ENCODE data around the gene MGRN1. TPM values are rescaled to one million over a fixed set of nuclear protein-coding genes. Genes with fewer than 3 reads are reported as not detected.

Gene MGRN1
- total RNA-seq, 4 donors from 2014 or later = 15.8 to 25.6 (median 22.0) TPM

DNA sequence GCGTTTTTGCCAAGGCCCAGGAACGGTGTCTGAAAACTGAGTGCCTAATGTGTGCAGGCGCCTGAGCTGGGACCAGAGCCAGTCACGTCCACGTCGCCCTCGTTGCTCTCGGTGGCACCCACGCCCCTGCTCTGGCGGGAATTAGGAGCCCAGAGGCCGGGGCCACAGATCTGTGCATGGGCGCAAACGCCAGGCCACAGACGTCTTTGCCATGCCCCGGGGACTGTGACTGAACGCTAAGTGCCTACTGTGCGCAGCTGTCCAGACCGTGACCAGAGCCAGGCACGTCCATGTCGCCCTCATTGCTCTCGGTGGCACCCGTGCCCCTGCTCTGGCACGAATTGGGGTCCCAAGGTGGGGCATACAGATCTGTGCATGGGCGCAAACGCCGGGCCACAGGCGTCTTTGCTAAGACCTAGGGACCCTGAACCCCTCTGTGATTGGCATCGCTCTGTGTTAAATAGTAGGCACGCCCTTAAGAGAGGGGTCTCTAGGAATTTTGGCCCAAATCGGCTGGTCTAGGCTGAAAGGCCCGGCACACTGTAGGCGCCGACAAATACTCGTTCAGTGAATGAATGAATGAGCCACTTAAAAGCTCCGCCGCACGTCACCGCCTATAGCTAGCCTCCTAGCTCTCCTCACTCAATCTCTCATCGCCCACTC lies 9.1 kb upstream of the MGRN1 start:
- Histone ChIP-seq H3K4me3 (peak overlapping the region; percentile 71 to 99 (median 88)), H3K9me3 (no peaks in the 10 kb centered on the region), H3K27ac (peak overlapping the region; percentile 94 to 98 (median 96)), H3K27me3 (no peaks in the 10 kb centered on the region), H3K36me3 (no peaks in the 10 kb centered on the region), H3K4me1 (peaks cover 53 to 79% (median 57%) of the 10 kb centered on the region in 3 donors)
- intact Hi-C loops (cut with DNase I) = no loop called here
- 31 to 44% methylated on average over 7 to 10 of the region's 39 CpGs for WGBS, 2 donors
- no peak for TF ChIP-seq POLR2A (IDR thresholded peaks at IDR 0.05)
- TF ChIP-seq, protein P1, sequence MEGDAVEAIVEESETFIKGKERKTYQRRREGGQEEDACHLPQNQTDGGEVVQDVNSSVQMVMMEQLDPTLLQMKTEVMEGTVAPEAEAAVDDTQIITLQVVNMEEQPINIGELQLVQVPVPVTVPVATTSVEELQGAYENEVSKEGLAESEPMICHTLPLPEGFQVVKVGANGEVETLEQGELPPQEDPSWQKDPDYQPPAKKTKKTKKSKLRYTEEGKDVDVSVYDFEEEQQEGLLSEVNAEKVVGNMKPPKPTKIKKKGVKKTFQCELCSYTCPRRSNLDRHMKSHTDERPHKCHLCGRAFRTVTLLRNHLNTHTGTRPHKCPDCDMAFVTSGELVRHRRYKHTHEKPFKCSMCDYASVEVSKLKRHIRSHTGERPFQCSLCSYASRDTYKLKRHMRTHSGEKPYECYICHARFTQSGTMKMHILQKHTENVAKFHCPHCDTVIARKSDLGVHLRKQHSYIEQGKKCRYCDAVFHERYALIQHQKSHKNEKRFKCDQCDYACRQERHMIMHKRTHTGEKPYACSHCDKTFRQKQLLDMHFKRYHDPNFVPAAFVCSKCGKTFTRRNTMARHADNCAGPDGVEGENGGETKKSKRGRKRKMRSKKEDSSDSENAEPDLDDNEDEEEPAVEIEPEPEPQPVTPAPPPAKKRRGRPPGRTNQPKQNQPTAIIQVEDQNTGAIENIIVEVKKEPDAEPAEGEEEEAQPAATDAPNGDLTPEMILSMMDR (IDR thresholded peaks at IDR 0.05) = no peak
- DNase-seq = no peak

DNA sequence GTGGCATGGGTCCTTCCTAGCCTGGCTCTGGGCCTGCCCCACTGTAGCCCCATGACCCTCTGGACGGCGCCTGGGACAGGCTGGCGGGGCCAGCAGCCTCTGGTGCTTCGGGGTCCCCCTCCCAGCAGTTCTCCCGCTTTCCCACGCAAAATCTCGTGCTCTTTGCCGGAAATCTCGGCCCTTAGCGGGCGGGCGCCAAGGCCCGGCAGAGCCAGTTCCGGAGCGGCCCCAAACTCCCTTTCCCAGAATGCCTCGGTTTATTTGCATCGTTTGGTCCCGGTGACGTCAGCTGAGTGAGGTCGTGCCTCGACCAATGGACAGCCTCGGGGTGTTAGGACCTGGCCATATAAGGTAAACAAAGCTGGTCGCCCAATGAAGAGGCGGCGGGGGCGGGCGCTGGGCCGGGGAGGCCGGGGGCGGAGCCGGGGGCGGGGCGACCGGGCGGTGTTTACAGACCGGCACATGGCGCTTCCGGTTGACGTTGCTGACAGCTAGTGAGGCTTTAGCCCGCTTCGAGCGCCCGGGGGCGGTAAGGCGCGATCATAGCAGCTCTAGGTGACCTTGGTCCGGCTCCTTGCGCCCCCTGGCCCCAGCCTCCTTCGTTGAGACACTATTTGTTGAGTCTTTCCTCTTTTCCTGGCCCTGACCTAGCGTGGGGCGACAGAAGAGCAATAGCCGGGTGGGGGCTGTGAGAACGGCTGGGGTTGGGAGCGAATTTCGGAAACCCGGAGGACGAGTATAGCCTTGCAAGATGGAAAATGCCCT lies 8.4 kb upstream of the MGRN1 start:
- DNase-seq = peak; percentile 98
- intact Hi-C loops (cut with DNase I) = no loop called here
- WGBS, 2 donors = 2% methylated on average over 18 of the region's 57 CpGs; no CpG with 5 or more reads in 1 of the 2 donors
- H3K4me1 ChIP-seq = peaks cover 49 to 72% (median 50%) of the 10 kb centered on the region in 3 donors
- H3K9me3 ChIP-seq = no peaks in the 10 kb centered on the region
- H3K27ac ChIP-seq = peak overlapping the region; percentile 94 to 99 (median 97)
- no peaks in the 10 kb centered on the region for H3K27me3 ChIP-seq
- H3K36me3 ChIP-seq = no peaks in the 10 kb centered on the region
- TF ChIP-seq, protein P1 (IDR thresholded peaks at IDR 0.05) = peak in 4 of 6 experiments; percentile 11 to 29 (median 26)
- TF ChIP-seq POLR2A (IDR thresholded peaks at IDR 0.05) = peak in 2 of 4 donors; percentile 65 to 87
- H3K4me3 ChIP-seq = peak overlapping the region; percentile 55 to 99 (median 84)

DNA sequence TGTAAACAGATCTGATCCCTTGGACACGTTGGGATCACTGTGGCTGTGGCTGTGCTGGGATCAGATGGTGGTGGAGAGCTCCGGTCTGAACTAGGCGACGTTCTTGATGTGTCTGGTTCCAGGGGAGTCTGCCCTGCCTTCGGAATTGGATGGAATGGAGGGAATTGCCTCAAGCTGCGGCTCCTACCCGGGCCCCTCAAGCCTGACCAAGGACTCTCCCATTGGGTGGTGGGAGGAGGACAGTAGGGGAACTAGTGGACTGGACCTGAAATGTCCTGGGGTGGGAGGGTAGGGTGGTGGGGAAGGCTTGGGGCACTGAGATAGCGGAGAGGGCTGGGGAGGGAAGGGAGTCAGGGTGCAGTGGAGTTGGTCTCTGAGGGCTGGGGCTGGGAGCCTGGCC lies 6.7 kb upstream of the MGRN1 start:
- WGBS, 2 donors = 76 to 84% methylated on average over 6 to 8 of the region's 8 CpGs
- DNase-seq = no peak
- H3K4me1 ChIP-seq = peaks cover 33 to 55% (median 34%) of the 10 kb centered on the region in 3 donors
- no peaks in the 10 kb centered on the region for H3K9me3 ChIP-seq
- no peaks in the 10 kb centered on the region for H3K36me3 ChIP-seq
- intact Hi-C loops (cut with DNase I) = no loop called here
- peak overlapping the region in 1 of 4 donors; percentile 99 for H3K27ac ChIP-seq
- H3K27me3 ChIP-seq = no peaks in the 10 kb centered on the region
- H3K4me3 ChIP-seq = no peak overlapping the region
- TF ChIP-seq, protein P1 (IDR thresholded peaks at IDR 0.05) = no peak
- TF ChIP-seq POLR2A (IDR thresholded peaks at IDR 0.05) = no peak

DNA sequence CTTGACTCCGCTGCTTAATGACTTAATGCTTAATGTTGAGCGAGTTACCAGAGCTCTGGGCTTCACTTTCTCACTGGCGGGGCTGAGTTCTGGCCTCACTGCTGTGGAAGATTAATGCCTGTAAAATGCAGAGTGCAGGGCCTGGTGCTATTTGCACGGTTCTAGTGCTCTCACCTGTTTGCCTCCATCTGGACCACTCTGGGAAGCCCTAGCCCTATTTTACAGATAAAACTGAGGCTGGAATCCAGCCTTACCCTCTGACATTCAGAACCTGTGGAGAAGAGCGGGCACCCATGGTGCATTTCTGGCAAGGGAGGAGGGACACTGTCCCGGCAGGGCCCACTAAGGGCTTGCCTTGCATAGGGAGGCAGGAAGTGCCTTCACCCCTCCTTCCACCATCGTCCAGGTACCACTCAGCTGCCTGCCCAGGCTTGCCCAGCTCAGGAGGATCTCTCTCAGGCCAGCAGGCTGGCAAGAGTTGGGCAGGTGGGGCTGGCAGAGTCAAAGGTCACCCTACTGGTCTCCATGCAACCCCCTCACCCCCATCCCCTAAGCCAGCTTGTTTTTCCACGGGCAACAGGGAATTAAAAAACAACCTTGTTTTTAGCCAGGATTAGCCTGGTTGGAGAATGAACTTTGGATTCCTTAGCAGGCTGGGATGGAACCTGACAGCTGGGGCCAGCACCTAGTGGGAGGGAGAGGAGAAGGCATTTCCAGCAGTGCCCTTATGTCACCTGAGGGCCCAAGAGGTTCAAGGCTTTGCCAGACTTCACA lies 5.8 kb upstream of the MGRN1 start:
- DNase-seq = no peak
- WGBS, 2 donors = 71 to 79% methylated on average over 4 to 5 of the region's 8 CpGs
- Histone ChIP-seq H3K4me3 (no peak overlapping the region), H3K9me3 (no peaks in the 10 kb centered on the region), H3K36me3 (no peaks in the 10 kb centered on the region), H3K27ac (no peak overlapping the region), H3K27me3 (no peaks in the 10 kb centered on the region), H3K4me1 (peaks cover 26 to 48% (median 26%) of the 10 kb centered on the region in 3 donors)
- TF ChIP-seq POLR2A (IDR thresholded peaks at IDR 0.05) = no peak
- TF ChIP-seq, protein P1 (IDR thresholded peaks at IDR 0.05) = no peak
- intact Hi-C loops (cut with DNase I) = no loop called here
